Upper lobe of left lung (tissue), 4 donors: Measurements from ENCODE around the gene ZNF480.

ENCODE experiments used
- POLR2AphosphoS5 ChIP-seq, 2 donors: sonication (generic); formaldehyde crosslinking; IDR thresholded peaks; one replicate each; pipeline ENCODE4 v1.5.1; 2017; ENCODE audit warnings: antibody characterized with exemption in 2 of 2
- TF ChIP-seq, protein P1 (sequence below), 6 experiments: fragments of 450-650 bp in 4 of 6; fragments of 200-600 bp in 2 of 6; sonication (generic) in 2 of 6; IDR thresholded peaks; one replicate each; pipeline ENCODE4 v1.5.1; 2016 to 2019; ENCODE audit warnings: antibody characterized with exemption in 6 of 6

GRCh38 chr19:52366414-52366824 is 69.5 kb downstream of the ZNF480 start:
- TF ChIP-seq, protein P1, sequence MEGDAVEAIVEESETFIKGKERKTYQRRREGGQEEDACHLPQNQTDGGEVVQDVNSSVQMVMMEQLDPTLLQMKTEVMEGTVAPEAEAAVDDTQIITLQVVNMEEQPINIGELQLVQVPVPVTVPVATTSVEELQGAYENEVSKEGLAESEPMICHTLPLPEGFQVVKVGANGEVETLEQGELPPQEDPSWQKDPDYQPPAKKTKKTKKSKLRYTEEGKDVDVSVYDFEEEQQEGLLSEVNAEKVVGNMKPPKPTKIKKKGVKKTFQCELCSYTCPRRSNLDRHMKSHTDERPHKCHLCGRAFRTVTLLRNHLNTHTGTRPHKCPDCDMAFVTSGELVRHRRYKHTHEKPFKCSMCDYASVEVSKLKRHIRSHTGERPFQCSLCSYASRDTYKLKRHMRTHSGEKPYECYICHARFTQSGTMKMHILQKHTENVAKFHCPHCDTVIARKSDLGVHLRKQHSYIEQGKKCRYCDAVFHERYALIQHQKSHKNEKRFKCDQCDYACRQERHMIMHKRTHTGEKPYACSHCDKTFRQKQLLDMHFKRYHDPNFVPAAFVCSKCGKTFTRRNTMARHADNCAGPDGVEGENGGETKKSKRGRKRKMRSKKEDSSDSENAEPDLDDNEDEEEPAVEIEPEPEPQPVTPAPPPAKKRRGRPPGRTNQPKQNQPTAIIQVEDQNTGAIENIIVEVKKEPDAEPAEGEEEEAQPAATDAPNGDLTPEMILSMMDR (IDR thresholded peaks at IDR 0.05) = no peak
- TF ChIP-seq POLR2AphosphoS5 (IDR thresholded peaks at IDR 0.05) = no peak
